ENCODE measurements around the gene TRIP12. TPM values are rescaled to one million over a fixed set of nuclear protein-coding genes. Genes with fewer than 3 reads are reported as not detected.
"Not testable (repeated sequence)": the region's sequence is repeated elsewhere in the genome, so short reads cannot be mapped to it uniquely, and the experiment has no call there.

Gene TRIP12
- total and polyA plus RNA-seq, 4 experiments from 2014 or later = 14.5 to 224 (median 135) TPM

DNA sequence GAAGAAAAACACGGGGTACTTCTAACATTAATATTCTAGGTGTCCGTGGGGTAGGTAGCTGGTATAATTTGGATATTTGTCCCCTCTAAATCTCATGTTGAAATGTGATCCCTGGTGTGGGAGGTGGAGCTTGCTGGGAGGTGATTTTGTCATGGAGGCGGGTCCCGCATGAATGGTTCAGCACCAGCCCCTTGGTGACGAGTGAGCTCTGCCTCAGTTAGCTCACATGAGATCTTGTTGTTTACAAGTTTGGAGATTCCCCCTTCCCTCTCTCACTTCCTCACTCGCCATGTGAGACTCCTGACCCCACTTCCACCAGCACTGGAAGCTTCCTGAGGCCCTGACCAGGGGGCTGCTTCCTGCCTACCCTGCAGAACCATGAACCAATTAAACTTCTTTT is 172.0 kb downstream of the TRIP12 start:
- POLR2A ChIA-PET (ENCODE audit: partially characterized antibody) = no interaction called here
- intact Hi-C loops (cut with micrococcal nuclease) = no loop called here
- H3K36me3 ChIP-seq (ENCODE audit: insufficient read depth, low read length) = no peaks in the 10 kb centered on the region
- H3K9me3 Mint-ChIP-seq = peaks cover 0 to 7% (median 0%) of the 10 kb centered on the region in 8 donors
- DNase-seq = no peak
- CTCF ChIA-PET (ENCODE audit: partially characterized antibody) = no interaction called here
- H3K36me3 Mint-ChIP-seq = peaks cover 0 to 6% of the 10 kb centered on the region in 2 donors
- H3K9me3 ChIP-seq (ENCODE audit: control insufficient read depth in 1 of 2, low read length in 2 of 2) = no peaks in the 10 kb centered on the region
- no peak overlapping the region for H3K4me3 ChIP-seq (ENCODE audit: low read length in 2 of 2)
- H3K27ac ChIP-seq (ENCODE audit: low read depth, low read length) = no peak overlapping the region
- no peak overlapping the region for H3K4me3 Mint-ChIP-seq
- peaks cover 0 to 1% of the 10 kb centered on the region in 2 donors for H3K27me3 Mint-ChIP-seq
- H3K27ac Mint-ChIP-seq = peak overlapping the region in 1 of 7 donors; percentile 23
- no peaks in the 10 kb centered on the region for H3K27me3 ChIP-seq (ENCODE audit: insufficient read depth, low read length)
- peaks cover 0 to 1% (median 0%) of the 10 kb centered on the region in 4 donors for H3K4me1 Mint-ChIP-seq
- no peaks in the 10 kb centered on the region for H3K4me1 ChIP-seq (ENCODE audit: insufficient read depth, low read length)

DNA sequence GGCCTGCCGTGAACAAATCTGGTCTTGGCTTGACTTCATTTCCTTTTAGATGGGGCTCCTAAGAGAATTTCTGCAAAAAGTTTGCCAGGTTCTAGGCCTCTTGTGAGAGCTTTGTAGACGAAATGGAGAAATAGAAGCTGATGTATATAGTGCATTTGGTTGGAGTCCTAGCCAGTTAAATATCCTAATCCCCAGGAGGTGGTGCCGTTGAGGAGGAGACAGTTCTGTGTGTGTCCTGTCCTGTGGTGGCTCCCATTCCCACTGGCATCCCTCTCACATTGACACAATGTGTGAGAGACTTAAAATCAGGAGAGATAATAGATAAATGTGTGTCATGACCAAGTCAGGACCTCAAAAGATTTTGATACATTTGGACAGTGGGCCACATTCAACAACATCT is 172.9 kb downstream of the TRIP12 start:
- Histone ChIP-seq H3K36me3 (ENCODE audit: insufficient read depth, low read length) (no peaks in the 10 kb centered on the region), H3K27me3 (ENCODE audit: insufficient read depth, low read length) (no peaks in the 10 kb centered on the region), H3K4me1 (ENCODE audit: insufficient read depth, low read length) (no peaks in the 10 kb centered on the region), H3K9me3 (ENCODE audit: control insufficient read depth in 1 of 2, low read length in 2 of 2) (no peaks in the 10 kb centered on the region), H3K27ac (ENCODE audit: low read depth, low read length) (no peak overlapping the region), H3K4me3 (ENCODE audit: low read length in 2 of 2) (no peak overlapping the region)
- intact Hi-C loops (cut with micrococcal nuclease) = no loop called here
- peaks cover 0 to 8% of the 10 kb centered on the region in 2 donors for H3K36me3 Mint-ChIP-seq
- POLR2A ChIA-PET (ENCODE audit: partially characterized antibody) = no interaction called here
- H3K27me3 Mint-ChIP-seq = peaks cover 0 to 1% of the 10 kb centered on the region in 2 donors
- H3K4me3 Mint-ChIP-seq = no peak overlapping the region
- H3K9me3 Mint-ChIP-seq = peaks cover 0 to 9% (median under 1%) of the 10 kb centered on the region in 8 donors
- H3K4me1 Mint-ChIP-seq = peaks cover 0 to 1% (median 0%) of the 10 kb centered on the region in 4 donors
- CTCF ChIA-PET (ENCODE audit: partially characterized antibody) = no interaction called here
- no peak overlapping the region for H3K27ac Mint-ChIP-seq
- no peak for DNase-seq

DNA sequence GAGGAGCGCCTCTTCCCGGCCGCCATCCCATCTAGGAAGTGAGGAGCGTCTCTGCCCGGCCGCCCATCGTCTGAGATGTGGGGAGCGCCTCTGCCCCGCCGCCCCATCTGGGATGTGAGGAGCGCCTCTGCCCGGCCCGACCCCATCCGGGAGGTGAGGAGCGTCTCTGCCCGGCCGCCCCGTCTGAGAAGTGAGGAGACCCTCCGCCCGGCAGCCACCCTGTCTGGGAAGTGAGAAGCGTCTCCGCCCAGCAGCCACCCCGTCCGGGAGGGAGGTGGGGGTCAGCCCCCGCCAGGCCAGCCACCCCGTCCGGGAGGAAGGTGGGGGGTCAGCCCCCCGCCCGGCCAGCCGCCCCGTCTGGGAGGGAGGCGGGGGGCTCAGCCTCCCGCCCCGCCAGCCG is 179.1 kb downstream of the TRIP12 start:
- H3K27ac ChIP-seq (ENCODE audit: low read depth, low read length); H3K27me3 Mint-ChIP-seq; CTCF ChIA-PET (ENCODE audit: partially characterized antibody); H3K27ac Mint-ChIP-seq; POLR2A ChIA-PET (ENCODE audit: partially characterized antibody); intact Hi-C loops (cut with micrococcal nuclease); DNase-seq; H3K36me3 Mint-ChIP-seq; H3K27me3 ChIP-seq (ENCODE audit: insufficient read depth, low read length); H3K36me3 ChIP-seq (ENCODE audit: insufficient read depth, low read length); H3K4me3 Mint-ChIP-seq; H3K9me3 ChIP-seq (ENCODE audit: control insufficient read depth in 1 of 2, low read length in 2 of 2); H3K4me1 ChIP-seq (ENCODE audit: insufficient read depth, low read length); H3K4me3 ChIP-seq (ENCODE audit: low read length in 2 of 2); H3K4me1 Mint-ChIP-seq: not testable (repeated sequence)
- H3K9me3 Mint-ChIP-seq = peaks cover 5 to 33% (median 20%) of the 10 kb centered on the region in 8 donors

DNA sequence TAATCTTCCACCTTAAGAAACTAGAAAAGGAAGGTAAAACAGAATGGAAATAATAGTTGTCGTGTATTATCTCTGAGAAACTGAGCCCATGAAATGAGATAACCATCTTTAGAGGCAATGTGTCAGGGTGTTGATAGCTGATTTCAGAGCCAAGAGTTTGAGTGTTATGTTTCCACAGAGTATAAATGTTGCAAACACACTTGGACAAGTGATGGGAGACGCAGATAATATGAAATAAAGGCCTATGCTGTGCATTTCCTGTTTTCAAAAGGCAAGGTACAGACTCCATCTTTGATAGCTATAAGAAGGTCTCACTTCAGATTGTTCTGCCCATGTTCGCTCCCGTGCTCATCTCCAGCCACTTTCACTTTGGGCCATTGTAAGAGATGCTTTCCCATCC is 181.5 kb downstream of the TRIP12 start:
- no peaks in the 10 kb centered on the region for H3K4me1 Mint-ChIP-seq
- H3K36me3 Mint-ChIP-seq = peaks cover 2 to 5% of the 10 kb centered on the region in 2 donors
- H3K27ac ChIP-seq (ENCODE audit: low read depth, low read length) = no peak overlapping the region
- H3K4me3 Mint-ChIP-seq = no peak overlapping the region
- no peak overlapping the region for H3K27ac Mint-ChIP-seq
- no peaks in the 10 kb centered on the region for H3K4me1 ChIP-seq (ENCODE audit: insufficient read depth, low read length)
- H3K36me3 ChIP-seq (ENCODE audit: insufficient read depth, low read length) = no peaks in the 10 kb centered on the region
- DNase-seq = no peak
- peaks cover 0 to 2% of the 10 kb centered on the region in 2 donors for H3K27me3 Mint-ChIP-seq
- peaks cover 7 to 44% (median 31%) of the 10 kb centered on the region in 8 donors for H3K9me3 Mint-ChIP-seq
- intact Hi-C loops (cut with micrococcal nuclease) = no loop called here
- ChIA-PET CTCF (ENCODE audit: partially characterized antibody) (no interaction called here), POLR2A (ENCODE audit: partially characterized antibody) (no interaction called here)
- H3K9me3 ChIP-seq (ENCODE audit: control insufficient read depth in 1 of 2, low read length in 2 of 2) = peaks cover 0 to 3% of the 10 kb centered on the region in 2 donors
- no peaks in the 10 kb centered on the region for H3K27me3 ChIP-seq (ENCODE audit: insufficient read depth, low read length)
- no peak overlapping the region for H3K4me3 ChIP-seq (ENCODE audit: low read length in 2 of 2)

DNA sequence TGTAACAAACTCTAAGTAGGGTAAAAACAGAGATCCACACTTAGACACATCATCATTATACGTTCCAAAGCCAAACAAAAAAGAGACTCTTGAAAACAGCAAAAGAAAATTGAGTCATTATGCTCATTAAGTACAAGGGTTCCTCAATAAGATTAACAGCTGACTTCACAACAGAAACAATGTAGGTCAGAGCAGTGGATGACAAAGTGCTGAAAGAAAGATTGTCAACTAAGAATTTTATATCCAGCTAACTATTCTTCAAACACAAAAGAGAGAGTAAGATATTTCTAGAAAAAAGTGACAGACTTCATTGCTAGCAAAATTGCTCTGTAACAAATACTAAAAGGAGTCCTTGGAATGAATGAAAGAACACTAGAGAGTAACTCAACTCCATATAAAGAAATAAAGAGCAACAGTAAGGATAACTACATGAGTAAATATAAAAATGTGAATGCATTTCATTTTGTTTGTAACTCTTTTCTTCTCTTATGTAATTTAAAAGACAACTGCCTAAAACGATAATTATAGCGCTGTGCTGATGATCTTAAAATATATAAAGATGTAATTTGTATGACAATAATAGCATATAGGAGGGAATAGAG is 183.7 kb downstream of the TRIP12 start:
- Mint-ChIP-seq H3K4me3 (no peak overlapping the region), H3K9me3 (peaks cover 7 to 44% (median 27%) of the 10 kb centered on the region in 8 donors), H3K27ac (peak overlapping the region in 1 of 7 donors; percentile 5), H3K4me1 (no peaks in the 10 kb centered on the region), H3K27me3 (peaks cover 0 to 7% of the 10 kb centered on the region in 2 donors), H3K36me3 (peaks cover 0 to 2% of the 10 kb centered on the region in 2 donors)
- no peak for DNase-seq
- peaks cover 0 to 3% of the 10 kb centered on the region in 2 donors for H3K9me3 ChIP-seq (ENCODE audit: control insufficient read depth in 1 of 2, low read length in 2 of 2)
- ChIA-PET CTCF (ENCODE audit: partially characterized antibody) (no interaction called here), POLR2A (ENCODE audit: partially characterized antibody) (no interaction called here)
- no peak overlapping the region for H3K27ac ChIP-seq (ENCODE audit: low read depth, low read length)
- no peaks in the 10 kb centered on the region for H3K4me1 ChIP-seq (ENCODE audit: insufficient read depth, low read length)
- no peaks in the 10 kb centered on the region for H3K27me3 ChIP-seq (ENCODE audit: insufficient read depth, low read length)
- no peaks in the 10 kb centered on the region for H3K36me3 ChIP-seq (ENCODE audit: insufficient read depth, low read length)
- no peak overlapping the region for H3K4me3 ChIP-seq (ENCODE audit: low read length in 2 of 2)
- intact Hi-C loops (cut with micrococcal nuclease) = no loop called here

DNA sequence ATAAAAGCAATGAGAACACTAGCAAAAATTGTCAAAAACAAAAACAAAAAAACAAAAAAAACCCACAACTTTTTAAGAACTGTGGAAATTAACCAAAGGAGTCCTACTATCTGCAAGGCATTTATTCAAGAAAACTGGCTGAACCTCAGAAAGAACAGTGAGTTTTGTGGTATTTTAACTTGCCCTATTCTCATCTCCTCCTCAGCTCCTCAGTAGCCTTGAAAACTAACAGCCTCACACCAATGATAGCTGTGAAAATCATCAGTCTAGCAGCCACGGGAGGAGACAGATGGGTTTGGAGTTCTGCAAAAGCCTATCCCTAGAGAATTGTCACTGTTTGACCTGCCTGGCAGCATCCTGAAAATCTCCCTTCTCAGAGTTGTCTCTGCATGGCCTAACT is 187.4 kb downstream of the TRIP12 start:
- no peak for DNase-seq
- no peaks in the 10 kb centered on the region for H3K27me3 ChIP-seq (ENCODE audit: insufficient read depth, low read length)
- Mint-ChIP-seq H3K27me3 (peaks cover 1 to 7% of the 10 kb centered on the region in 2 donors), H3K36me3 (peaks cover 0 to 2% of the 10 kb centered on the region in 2 donors), H3K9me3 (peaks cover 5 to 28% (median 23%) of the 10 kb centered on the region in 8 donors), H3K4me1 (no peaks in the 10 kb centered on the region), H3K27ac (no peak overlapping the region), H3K4me3 (no peak overlapping the region)
- no peak overlapping the region for H3K27ac ChIP-seq (ENCODE audit: low read depth, low read length)
- intact Hi-C loops (cut with micrococcal nuclease) = no loop called here
- no peaks in the 10 kb centered on the region for H3K36me3 ChIP-seq (ENCODE audit: insufficient read depth, low read length)
- no peaks in the 10 kb centered on the region for H3K4me1 ChIP-seq (ENCODE audit: insufficient read depth, low read length)
- ChIA-PET CTCF (ENCODE audit: partially characterized antibody) (no interaction called here), POLR2A (ENCODE audit: partially characterized antibody) (no interaction called here)
- H3K4me3 ChIP-seq (ENCODE audit: low read length in 2 of 2) = no peak overlapping the region
- peaks cover 0 to 3% of the 10 kb centered on the region in 2 donors for H3K9me3 ChIP-seq (ENCODE audit: control insufficient read depth in 1 of 2, low read length in 2 of 2)

DNA sequence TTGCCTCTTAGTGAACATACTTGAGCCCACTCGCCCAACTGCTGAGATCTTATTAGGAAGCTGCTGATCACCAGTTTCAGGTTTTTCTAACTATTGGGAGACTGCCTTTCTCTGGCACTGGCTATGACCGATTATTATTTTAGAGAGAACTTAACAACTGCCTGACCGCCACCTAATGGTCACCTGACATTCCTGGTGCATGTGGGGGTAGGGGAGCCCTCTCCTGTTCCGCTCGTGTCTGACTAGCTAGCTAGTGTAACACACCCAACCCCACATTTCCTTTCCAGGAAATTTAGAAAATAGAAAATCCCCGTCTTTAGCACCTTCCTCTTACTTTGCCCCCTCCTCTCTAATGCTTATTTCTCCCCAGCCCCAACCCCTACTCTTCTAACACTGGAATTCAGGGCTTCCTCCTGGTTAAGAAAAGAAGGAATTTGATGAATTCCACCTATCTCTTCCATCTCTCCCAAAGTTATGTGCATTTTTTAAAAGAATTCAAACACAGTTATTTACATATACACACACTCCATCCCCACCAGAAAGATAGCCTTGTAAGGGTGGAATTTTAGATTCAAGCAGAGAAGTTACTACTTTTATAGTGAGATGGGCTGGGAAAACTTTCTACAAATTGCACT is 188.1 kb downstream of the TRIP12 start:
- ChIA-PET CTCF (ENCODE audit: partially characterized antibody) (no interaction called here), POLR2A (ENCODE audit: partially characterized antibody) (no interaction called here)
- intact Hi-C loops (cut with micrococcal nuclease) = no loop called here
- no peak overlapping the region for H3K27ac ChIP-seq (ENCODE audit: low read depth, low read length)
- H3K36me3 ChIP-seq (ENCODE audit: insufficient read depth, low read length) = no peaks in the 10 kb centered on the region
- no peaks in the 10 kb centered on the region for H3K27me3 ChIP-seq (ENCODE audit: insufficient read depth, low read length)
- H3K4me1 Mint-ChIP-seq = no peaks in the 10 kb centered on the region
- no peak overlapping the region for H3K4me3 Mint-ChIP-seq
- peaks cover 1 to 7% of the 10 kb centered on the region in 2 donors for H3K27me3 Mint-ChIP-seq
- H3K9me3 Mint-ChIP-seq = peaks cover 3 to 21% (median 17%) of the 10 kb centered on the region in 8 donors
- DNase-seq = no peak
- H3K27ac Mint-ChIP-seq = no peak overlapping the region
- peaks cover 0 to 3% of the 10 kb centered on the region in 2 donors for H3K9me3 ChIP-seq (ENCODE audit: control insufficient read depth in 1 of 2, low read length in 2 of 2)
- H3K4me1 ChIP-seq (ENCODE audit: insufficient read depth, low read length) = no peaks in the 10 kb centered on the region
- H3K36me3 Mint-ChIP-seq = peaks cover 0 to 2% of the 10 kb centered on the region in 2 donors
- no peak overlapping the region for H3K4me3 ChIP-seq (ENCODE audit: low read length in 2 of 2)

All from CD4-positive, alpha-beta memory T cell (primary cell).